GM12875 (cell line): ENCODE data around the gene SRSF4.
"Not testable (repeated sequence)": the region's sequence is repeated elsewhere in the genome, so short reads cannot be mapped to it uniquely, and the experiment has no call there.

ENCODE experiments used
- H3K4me3 ChIP-seq: one replicate; pipeline ENCODE4 v1.5.1; 2011; ENCODE audit warnings: low read depth, low read length, control low read depth
- CTCF ChIP-seq: IDR thresholded peaks from 2 replicates; pipeline ENCODE4 v1.5.1; 2011; ENCODE audit warnings: low read depth, mild to moderate bottlenecking, control low read depth, inconsistent platforms, low read length, moderate library complexity, borderline replicate concordance; ENCODE audit not compliant: insufficient read depth

The SRSF4 gene

GRCh38 chr1:29134695-29135028 is 47.0 kb downstream of the SRSF4 start:
- no peak for TF ChIP-seq CTCF
- no peak overlapping the region for H3K4me3 ChIP-seq

GRCh38 chr1:29133861-29134694 is 47.6 kb downstream of the SRSF4 start:
- TF ChIP-seq CTCF = no peak
- no peak overlapping the region for H3K4me3 ChIP-seq

GRCh38 chr1:29131056-29131455 is 50.6 kb downstream of the SRSF4 start:
- not testable (repeated sequence) for H3K4me3 ChIP-seq

GRCh38 chr1:29129916-29130315 is 51.8 kb downstream of the SRSF4 start:
- TF ChIP-seq CTCF = no peak
- no peak overlapping the region for H3K4me3 ChIP-seq

- TF ChIP-seq CTCF = no peak
- H3K4me3 ChIP-seq = no peak overlapping the region
Observed at GRCh38 chr1:29128739-29129138, 53.0 kb downstream of the SRSF4 start.

- TF ChIP-seq CTCF = no peak
- H3K4me3 ChIP-seq = no peak overlapping the region
Observed at GRCh38 chr1:29126198-29126597, 55.5 kb downstream of the SRSF4 start.

GRCh38 chr1:29125788-29126187 is 55.9 kb downstream of the SRSF4 start:
- no peak overlapping the region for H3K4me3 ChIP-seq
- no peak for TF ChIP-seq CTCF
